Measurements from ENCODE around the gene TRPC6.

- TF ChIP-seq CTCF (IDR thresholded peaks at IDR 0.05; ENCODE audit: borderline replicate concordance, extremely low read depth, low read length, poor library complexity, severe bottlenecking) (no peak), EZH2 (IDR thresholded peaks at IDR 0.05; ENCODE audit: borderline replicate concordance, low read depth, low read length, severe bottlenecking) (no peak)
Observed at GRCh38 chr11:101574886-101575285, 8.9 kb downstream of the TRPC6 start.

Data from DND-41 (cell line).